HG03342 (cell line): ENCODE measurements around the gene PAH.

Experiments
- ATAC-seq: cut with Tn5 transposase; IDR thresholded peaks from one replicate; pipeline ENCODE4 v1.9.1; 2021; ENCODE audit warnings: mild to moderate bottlenecking, moderate library complexity; ENCODE audit not compliant: unreplicated experiment

The PAH gene

DNA sequence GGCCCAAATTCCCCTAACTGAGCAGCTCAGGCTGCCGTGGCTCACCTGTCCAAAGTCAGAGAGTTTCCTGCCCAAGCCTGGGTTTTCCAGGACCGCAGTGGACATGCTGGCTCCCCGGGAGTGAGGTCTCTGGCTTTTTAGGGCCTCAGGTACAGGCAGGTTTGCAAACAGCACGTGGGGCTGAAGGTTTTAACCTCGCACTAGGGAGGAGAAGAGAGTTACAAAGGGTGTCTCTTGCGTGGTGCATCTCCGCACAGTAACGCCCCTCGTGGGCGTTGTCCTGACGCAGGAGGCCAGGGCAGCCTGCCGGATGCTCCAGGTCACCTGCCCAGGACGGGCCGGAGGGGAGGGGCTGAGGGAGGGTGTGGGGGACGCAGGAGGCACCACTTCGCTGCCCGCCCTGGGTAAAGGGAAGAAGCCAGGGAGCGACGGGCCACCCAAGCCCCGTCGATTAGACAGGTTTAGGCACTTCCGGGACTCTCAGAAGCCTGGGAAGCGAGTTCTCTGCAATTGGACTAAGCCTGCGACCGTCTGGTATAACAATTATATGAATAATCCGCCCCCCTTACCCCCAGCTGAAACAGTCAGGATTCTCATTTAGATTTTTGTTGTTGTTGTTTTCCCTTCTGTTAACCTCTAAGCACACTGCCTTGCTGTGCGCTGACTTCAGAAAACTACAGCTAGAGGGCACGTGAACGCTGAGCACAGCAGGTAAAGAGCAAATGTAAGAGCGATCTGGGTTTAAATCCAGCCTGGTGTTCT, at the start of gene PAH:
Gene PAH, minus strand, starts transcription at position 219 of the 762 bp plus-strand sequence. Its CDS starts 114 bp downstream, at position 105.
- ATAC-seq, result no peak

- ATAC-seq, result no peak
Measured at GRCh38 chr12:102966200-102966863, 49.3 kb upstream of the PAH start.

DNA sequence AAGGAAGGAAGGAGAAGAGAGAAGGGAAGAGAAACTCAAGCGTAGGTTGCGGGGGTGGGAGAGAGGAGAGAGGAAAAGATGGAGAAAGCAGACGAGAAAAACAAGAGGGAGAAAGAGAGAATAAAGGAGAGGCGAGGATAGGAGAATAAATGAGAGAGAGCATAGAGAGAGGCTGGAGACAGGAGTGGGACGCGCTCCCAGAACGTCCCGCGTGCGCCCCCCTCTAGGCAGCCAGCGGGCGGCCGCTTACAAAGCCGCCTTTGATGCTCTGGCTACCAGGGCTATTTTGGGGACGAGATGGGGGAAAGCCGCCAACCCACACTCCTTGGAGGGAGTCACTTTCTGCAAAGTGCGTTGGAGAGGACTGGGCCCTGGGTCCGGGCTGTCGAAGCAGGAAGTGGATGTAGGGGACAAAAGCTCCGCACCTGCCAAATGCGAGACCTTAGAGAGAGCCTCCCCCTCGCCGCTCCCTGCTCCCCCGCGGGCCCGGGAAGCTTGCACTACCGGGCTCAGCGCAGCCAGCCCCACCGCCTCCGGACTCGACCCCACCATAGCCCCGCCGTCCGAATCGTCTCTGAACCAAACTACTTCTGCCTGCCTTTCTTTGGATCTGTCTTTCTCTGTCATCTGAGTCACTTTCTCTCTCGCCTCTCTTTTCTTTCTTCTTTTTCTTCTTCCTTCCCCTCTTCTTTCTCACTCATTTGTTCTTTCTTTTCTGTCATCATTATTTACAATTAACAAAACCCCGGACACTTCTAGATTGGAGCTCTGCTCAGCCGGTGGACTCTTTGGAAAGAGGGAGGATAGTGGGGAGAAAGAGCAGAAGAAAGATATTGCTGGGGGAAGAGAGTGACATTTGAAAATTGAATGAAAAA, 48.5 kb upstream of the PAH start:
- ATAC-seq, result no peak

GRCh38 chr12:102964872-102965271, 47.8 kb upstream of the PAH start:
- ATAC-seq, result no peak

GRCh38 chr12:102963796-102964195, 46.8 kb upstream of the PAH start:
- ATAC-seq, result no peak

DNA sequence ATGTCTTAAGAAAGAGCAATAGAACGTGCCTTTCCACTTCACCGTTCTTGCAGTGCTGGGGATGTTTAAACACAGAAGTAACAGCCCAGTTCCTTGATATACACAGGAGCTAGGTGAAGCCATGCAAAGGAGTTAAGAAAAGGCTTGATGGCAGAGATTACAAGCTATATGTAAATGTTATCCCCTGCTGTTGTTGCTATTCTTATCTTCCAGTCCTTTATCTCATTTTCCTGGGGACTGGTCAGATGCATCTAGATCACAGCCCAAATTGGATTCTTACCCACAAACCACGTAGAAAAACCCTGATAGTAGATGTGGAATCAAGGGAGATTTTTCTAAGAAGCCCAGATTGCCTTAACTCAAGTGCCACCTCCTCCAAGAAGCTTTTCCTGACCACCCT, 45.9 kb upstream of the PAH start:
- no peak for ATAC-seq

DNA sequence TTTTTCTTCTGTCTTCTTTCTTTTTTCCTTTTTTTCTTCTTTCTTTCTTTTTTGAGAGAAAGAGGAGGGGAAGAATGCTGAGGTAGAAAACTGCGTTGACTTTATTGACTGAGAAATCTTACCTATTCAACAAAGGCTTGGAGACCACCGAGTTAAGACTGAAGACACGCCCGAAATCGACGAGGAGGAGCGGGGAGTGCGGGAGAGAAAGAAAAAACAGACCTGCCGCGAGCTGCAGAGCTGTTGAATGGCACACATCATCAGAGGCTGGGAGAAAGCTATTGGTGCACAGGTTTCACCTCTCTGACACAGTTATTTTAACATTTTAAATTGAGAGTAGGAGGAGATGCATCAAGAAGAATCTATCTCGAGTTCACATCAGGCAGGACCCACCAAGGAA, 45.5 kb upstream of the PAH start:
- no peak for ATAC-seq

DNA sequence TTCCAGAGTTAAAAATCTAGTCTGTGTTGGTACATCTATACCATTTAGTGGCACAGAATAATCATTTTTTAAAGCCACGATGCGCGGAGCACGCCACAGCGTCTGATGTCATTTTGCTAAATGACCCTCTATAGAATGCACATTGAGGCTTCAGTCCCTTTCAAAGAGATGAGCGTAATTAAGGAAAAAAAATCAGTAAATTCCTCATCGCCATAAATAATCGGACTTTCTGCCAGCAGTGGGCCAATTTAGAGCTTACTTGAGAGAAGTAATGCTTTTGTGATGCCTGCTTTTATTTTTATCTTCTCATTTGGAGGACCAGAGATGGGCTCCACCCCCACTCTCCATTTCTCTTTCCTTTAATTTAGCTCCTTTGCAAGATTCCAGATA, 44.4 kb upstream of the PAH start:
- no peak for ATAC-seq

DNA sequence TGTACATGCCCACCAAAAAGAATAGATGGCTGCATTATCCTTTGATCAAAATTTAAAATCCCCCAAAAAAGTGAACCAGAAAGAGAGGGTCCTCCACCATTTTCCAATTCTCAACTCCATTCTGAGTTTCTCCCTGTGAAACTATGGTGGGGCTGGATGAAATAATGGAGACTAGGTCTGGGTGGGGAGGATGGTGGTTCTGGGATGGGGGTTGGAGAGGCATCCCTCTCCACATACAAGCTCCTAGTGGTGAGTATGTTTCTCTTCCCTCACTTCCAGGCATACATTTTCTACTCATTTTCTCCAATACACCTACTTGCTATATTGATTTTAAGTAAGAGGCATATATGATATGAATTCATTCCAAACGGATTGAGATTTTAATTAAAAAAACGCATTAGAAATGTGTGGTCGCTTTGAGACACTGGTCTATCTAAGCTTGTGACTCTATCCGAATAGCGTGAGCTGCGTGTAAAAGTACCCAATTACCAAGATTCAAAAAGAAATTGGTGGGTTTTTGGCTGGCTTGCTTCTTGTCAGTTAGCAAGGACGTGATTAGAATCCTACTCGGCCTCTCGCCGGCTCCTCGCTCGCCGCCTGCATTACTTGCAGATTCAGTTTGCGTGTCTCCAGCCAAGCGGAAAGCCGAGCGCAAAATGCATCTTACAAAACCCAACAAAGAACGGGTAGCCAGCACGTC, 43.9 kb upstream of the PAH start:
- ATAC-seq, result no peak

DNA sequence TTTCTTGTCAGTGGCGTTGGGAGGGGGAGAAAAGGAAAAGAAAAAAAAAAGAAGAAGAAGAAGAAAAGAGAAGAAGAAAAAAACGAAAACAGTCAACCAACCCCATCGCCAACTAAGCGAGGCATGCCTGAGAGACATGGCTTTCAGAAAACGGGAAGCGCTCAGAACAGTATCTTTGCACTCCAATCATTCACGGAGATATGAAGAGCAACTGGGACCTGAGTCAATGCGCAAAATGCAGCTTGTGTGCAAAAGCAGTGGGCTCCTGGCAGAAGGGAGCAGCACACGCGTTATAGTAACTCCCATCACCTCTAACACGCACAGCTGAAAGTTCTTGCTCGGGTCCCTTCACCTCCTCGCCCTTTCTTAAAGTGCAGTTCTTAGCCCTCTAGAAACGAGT, 42.3 kb upstream of the PAH start:
- ATAC-seq, result no peak

- no peak for ATAC-seq
Measured at GRCh38 chr12:102958830-102959176, 41.8 kb upstream of the PAH start.

DNA sequence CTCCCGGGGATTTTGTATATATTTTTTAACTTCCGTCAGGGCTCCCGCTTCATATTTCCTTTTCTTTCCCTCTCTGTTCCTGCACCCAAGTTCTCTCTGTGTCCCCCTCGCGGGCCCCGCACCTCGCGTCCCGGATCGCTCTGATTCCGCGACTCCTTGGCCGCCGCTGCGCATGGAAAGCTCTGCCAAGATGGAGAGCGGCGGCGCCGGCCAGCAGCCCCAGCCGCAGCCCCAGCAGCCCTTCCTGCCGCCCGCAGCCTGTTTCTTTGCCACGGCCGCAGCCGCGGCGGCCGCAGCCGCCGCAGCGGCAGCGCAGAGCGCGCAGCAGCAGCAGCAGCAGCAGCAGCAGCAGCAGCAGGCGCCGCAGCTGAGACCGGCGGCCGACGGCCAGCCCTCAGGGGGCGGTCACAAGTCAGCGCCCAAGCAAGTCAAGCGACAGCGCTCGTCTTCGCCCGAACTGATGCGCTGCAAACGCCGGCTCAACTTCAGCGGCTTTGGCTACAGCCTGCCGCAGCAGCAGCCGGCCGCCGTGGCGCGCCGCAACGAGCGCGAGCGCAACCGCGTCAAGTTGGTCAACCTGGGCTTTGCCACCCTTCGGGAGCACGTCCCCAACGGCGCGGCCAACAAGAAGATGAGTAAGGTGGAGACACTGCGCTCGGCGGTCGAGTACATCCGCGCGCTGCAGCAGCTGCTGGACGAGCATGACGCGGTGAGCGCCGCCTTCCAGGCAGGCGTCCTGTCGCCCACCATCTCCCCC, 41.2 kb upstream of the PAH start:
- peak; percentile 58 for ATAC-seq

- peak; percentile 40 for ATAC-seq
Measured at GRCh38 chr12:102957339-102958050, 40.5 kb upstream of the PAH start, which contains the start of gene ASCL1. Gene ASCL1 (plus strand): TSS chr12:102957674. CDS start chr12:102958245, 571 bp downstream.

DNA sequence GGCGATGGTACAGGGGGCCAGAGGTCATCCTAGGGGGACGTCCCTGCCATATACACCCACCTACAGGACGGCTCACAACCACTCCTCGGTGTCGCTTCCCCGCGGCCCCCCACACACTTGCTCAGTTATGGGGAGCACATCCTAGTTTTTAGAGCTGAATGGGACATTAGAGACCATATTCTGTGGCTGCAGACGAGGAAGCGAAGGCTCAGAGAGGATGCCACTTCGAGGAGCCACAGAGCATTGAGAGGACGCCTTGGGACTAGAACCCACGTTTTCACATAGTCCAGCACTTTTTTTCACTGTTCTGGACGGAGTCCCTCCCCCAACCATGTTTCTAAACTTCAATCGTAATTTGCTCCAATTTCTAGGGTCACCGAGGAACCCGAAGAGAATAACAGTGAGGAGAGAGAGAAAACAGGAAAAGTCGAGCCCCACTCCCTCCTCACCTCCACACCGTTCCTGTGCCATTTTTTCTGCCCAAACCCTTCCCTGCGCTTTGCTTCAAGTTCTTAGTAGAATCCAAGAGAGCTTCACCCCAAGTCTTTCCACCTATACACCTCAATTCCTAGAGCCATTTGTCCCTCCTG, 39.8 kb upstream of the PAH start:
- ATAC-seq, result no peak

GRCh38 chr12:102955926-102956737, 39.1 kb upstream of the PAH start:
- ATAC-seq, result no peak

- no peak for ATAC-seq
Measured at GRCh38 chr12:102954134-102954533, 37.1 kb upstream of the PAH start.

DNA sequence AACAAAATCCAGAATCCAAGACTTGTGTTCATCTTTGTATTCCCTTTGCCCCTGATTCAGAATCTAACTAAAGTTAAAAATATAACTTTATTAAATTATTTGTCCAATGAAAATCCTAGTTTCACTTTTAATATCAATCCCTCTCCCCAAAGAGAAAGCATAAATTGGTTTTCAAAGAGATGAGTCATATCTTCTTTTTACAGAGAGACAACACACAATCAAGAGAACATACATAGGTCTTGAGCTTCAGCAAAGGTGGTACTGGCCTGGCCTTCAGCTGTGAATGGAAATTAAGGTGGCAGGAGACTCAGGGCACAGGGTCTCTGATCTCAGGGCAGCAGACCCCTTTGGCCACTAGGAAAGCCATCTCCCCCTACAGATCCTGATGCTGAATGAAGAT, 36.2 kb upstream of the PAH start:
- no peak for ATAC-seq

DNA sequence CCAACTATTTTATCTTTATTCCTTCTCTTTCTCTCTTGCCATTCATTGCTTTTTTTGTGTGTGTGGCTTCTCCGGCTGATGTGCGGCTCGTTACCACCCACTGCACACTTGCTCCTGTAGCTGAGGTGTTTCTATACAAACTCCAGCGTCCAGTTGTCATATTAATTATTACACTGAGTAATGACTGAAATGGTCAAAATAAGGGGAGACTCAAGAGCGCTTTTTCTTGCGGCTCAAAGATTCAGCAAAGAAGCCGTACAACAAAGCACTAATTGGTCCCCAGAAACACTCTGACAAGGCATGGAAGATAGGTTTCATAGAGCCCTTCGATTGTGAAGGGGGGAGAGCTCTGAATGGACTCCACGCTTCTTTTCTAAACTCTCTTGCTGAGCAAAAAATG, 34.8 kb upstream of the PAH start:
- no peak for ATAC-seq
